Measurements from ENCODE around the gene GPD1L. TPM values are rescaled to one million over a fixed set of nuclear protein-coding genes. Genes with fewer than 3 reads are reported as not detected.

The GPD1L gene
- total RNA-seq, 1 donor = 10.1 TPM

DNA sequence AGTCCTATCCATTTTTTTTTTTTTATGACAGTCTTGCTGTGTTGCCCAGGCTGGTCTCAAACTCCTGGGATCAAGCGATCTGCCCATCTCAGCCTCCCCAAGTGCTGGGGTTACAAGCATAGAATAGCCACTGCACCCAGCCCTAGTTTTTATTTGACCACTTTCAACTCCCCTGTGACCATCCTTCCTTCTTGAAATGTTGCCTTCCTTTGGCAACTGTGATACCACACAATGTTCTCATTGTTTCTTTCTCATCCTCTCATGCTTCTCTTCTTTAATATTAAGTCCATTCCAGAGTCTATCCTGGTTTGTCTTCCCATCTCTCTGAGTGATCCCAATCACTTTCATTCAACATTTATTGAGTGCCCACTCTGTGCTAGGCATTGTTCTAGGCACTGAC, 7.9 kb upstream of the GPD1L start:
- H3K4me3 ChIP-seq (ENCODE audit: insufficient read depth, low read length) = no peak overlapping the region
- no peak for TF ChIP-seq CTCF (IDR thresholded peaks at IDR 0.05; ENCODE audit: extremely low read depth, low read depth, low read length)
- H2AFZ ChIP-seq (ENCODE audit: low read length) = no peak overlapping the region
- peaks cover 5% of the 10 kb centered on the region for H3K9me3 ChIP-seq (ENCODE audit: low read depth, low read length)
- peaks cover 6% of the 10 kb centered on the region for H3K27me3 ChIP-seq (ENCODE audit: insufficient read depth, low read length)
- no peak for DNase-seq (ENCODE audit: insufficient read length, low spot score, missing footprints)
- H4K20me1 ChIP-seq (ENCODE audit: insufficient read depth, low read length) = no peaks in the 10 kb centered on the region
- no peaks in the 10 kb centered on the region for H3K4me1 ChIP-seq (ENCODE audit: insufficient read depth, low read length)
- no peaks in the 10 kb centered on the region for H3K36me3 ChIP-seq (ENCODE audit: insufficient read depth, low read length)
- H3K4me2 ChIP-seq (ENCODE audit: insufficient read depth, low read length) = no peak overlapping the region
- no peaks in the 10 kb centered on the region for H3K79me2 ChIP-seq (ENCODE audit: insufficient read depth, low read length)
- no peak overlapping the region for H3K27ac ChIP-seq (ENCODE audit: low read depth, low read length)

- Histone ChIP-seq H3K9me3 (ENCODE audit: low read depth, low read length) (peaks cover 5% of the 10 kb centered on the region), H3K79me2 (ENCODE audit: insufficient read depth, low read length) (no peaks in the 10 kb centered on the region), H4K20me1 (ENCODE audit: insufficient read depth, low read length) (no peaks in the 10 kb centered on the region), H2AFZ (ENCODE audit: low read length) (no peak overlapping the region), H3K4me3 (ENCODE audit: insufficient read depth, low read length) (no peak overlapping the region), H3K4me2 (ENCODE audit: insufficient read depth, low read length) (no peak overlapping the region), H3K36me3 (ENCODE audit: insufficient read depth, low read length) (no peaks in the 10 kb centered on the region), H3K27ac (ENCODE audit: low read depth, low read length) (no peak overlapping the region), H3K4me1 (ENCODE audit: insufficient read depth, low read length) (no peaks in the 10 kb centered on the region), H3K27me3 (ENCODE audit: insufficient read depth, low read length) (peaks cover 4% of the 10 kb centered on the region)
- TF ChIP-seq CTCF (IDR thresholded peaks at IDR 0.05; ENCODE audit: extremely low read depth, low read depth, low read length) = no peak
- DNase-seq (ENCODE audit: insufficient read length, low spot score, missing footprints) = no peak
These were observed 6.0 kb upstream of the GPD1L start for GRCh38 chr3:32100465-32100864.

GRCh38 chr3:32102289-32102688, 4.1 kb upstream of the GPD1L start:
- TF ChIP-seq CTCF (IDR thresholded peaks at IDR 0.05; ENCODE audit: extremely low read depth, low read depth, low read length) = no peak
- H3K4me1 ChIP-seq (ENCODE audit: insufficient read depth, low read length) = peaks cover 11% of the 10 kb centered on the region

GRCh38 chr3:32104492-32104891, 1.9 kb upstream of the GPD1L start:
- Histone ChIP-seq H3K79me2 (ENCODE audit: insufficient read depth, low read length) (no peaks in the 10 kb centered on the region), H3K4me1 (ENCODE audit: insufficient read depth, low read length) (peaks cover 17% of the 10 kb centered on the region), H3K27ac (ENCODE audit: low read depth, low read length) (no peak overlapping the region), H3K9me3 (ENCODE audit: low read depth, low read length) (peaks cover 5% of the 10 kb centered on the region), H3K4me2 (ENCODE audit: insufficient read depth, low read length) (no peak overlapping the region), H3K27me3 (ENCODE audit: insufficient read depth, low read length) (no peaks in the 10 kb centered on the region), H2AFZ (ENCODE audit: low read length) (no peak overlapping the region), H4K20me1 (ENCODE audit: insufficient read depth, low read length) (no peaks in the 10 kb centered on the region), H3K4me3 (ENCODE audit: insufficient read depth, low read length) (no peak overlapping the region), H3K36me3 (ENCODE audit: insufficient read depth, low read length) (no peaks in the 10 kb centered on the region)
- TF ChIP-seq CTCF (IDR thresholded peaks at IDR 0.05; ENCODE audit: extremely low read depth, low read depth, low read length) = no peak
- no peak for DNase-seq (ENCODE audit: insufficient read length, low spot score, missing footprints)

More at GRCh38 chr3:32102289-32102688, 4.1 kb upstream of the GPD1L start:
- no peak for DNase-seq (ENCODE audit: insufficient read length, low spot score, missing footprints)
- H3K27me3 ChIP-seq (ENCODE audit: insufficient read depth, low read length) = peaks cover 4% of the 10 kb centered on the region
- H4K20me1 ChIP-seq (ENCODE audit: insufficient read depth, low read length) = no peaks in the 10 kb centered on the region
- no peaks in the 10 kb centered on the region for H3K36me3 ChIP-seq (ENCODE audit: insufficient read depth, low read length)
- no peak overlapping the region for H3K4me2 ChIP-seq (ENCODE audit: insufficient read depth, low read length)
- H3K9me3 ChIP-seq (ENCODE audit: low read depth, low read length) = peaks cover 5% of the 10 kb centered on the region
- H3K79me2 ChIP-seq (ENCODE audit: insufficient read depth, low read length) = no peaks in the 10 kb centered on the region
- H2AFZ ChIP-seq (ENCODE audit: low read length) = no peak overlapping the region
- no peak overlapping the region for H3K4me3 ChIP-seq (ENCODE audit: insufficient read depth, low read length)
- H3K27ac ChIP-seq (ENCODE audit: low read depth, low read length) = no peak overlapping the region
